Measurements from ENCODE around the gene SCNM1. TPM values are rescaled to one million over a fixed set of nuclear protein-coding genes. Genes with fewer than 3 reads are reported as not detected.
"Not testable (repeated sequence)": the region's sequence is repeated elsewhere in the genome, so short reads cannot be mapped to it uniquely, and the experiment has no call there.

SCNM1 gene
- total RNA-seq, 1 donor from 2014 or later, result 44.9 TPM

- no peak for DNase-seq (ENCODE audit: low read depth)
- H3K4me3 ChIP-seq (ENCODE audit: low read depth, low read length), result no peak overlapping the region
- no peak for TF ChIP-seq CTCF (conservative IDR thresholded peaks at IDR 0.05; ENCODE audit: low read depth, low read length)
These were observed 27.9 kb downstream of the SCNM1 start for GRCh38 chr1:151193856-151194255.

GRCh38 chr1:151194894-151195594 lies 29.1 kb downstream of the SCNM1 start:
- DNase-seq (ENCODE audit: low read depth), result peak; percentile 87
- H3K4me3 ChIP-seq (ENCODE audit: low read depth, low read length), result peak overlapping the region; percentile 50
- TF ChIP-seq CTCF (conservative IDR thresholded peaks at IDR 0.05; ENCODE audit: low read depth, low read length), result peak; percentile 7

GRCh38 chr1:151196292-151196800 lies 30.4 kb downstream of the SCNM1 start:
- peak overlapping the region; percentile 50 for H3K4me3 ChIP-seq (ENCODE audit: low read depth, low read length)
- DNase-seq (ENCODE audit: low read depth), result peak; percentile 70

GRCh38 chr1:151197863-151198253 lies 31.9 kb downstream of the SCNM1 start:
- peak overlapping the region; percentile 75 for H3K4me3 ChIP-seq (ENCODE audit: low read depth, low read length)
- DNase-seq (ENCODE audit: low read depth), result no peak
- TF ChIP-seq CTCF (conservative IDR thresholded peaks at IDR 0.05; ENCODE audit: low read depth, low read length), result no peak

More at GRCh38 chr1:151196292-151196800, 30.4 kb downstream of the SCNM1 start:
- TF ChIP-seq CTCF (conservative IDR thresholded peaks at IDR 0.05; ENCODE audit: low read depth, low read length), result peak; percentile 71

- peak; percentile 82 for DNase-seq (ENCODE audit: low read depth)
- TF ChIP-seq CTCF (conservative IDR thresholded peaks at IDR 0.05; ENCODE audit: low read depth, low read length), result no peak
- H3K4me3 ChIP-seq (ENCODE audit: low read depth, low read length), result peak within 1 kb of the TSS; percentile 75
These were observed 32.5 kb downstream of the SCNM1 start, which contains the start of gene PIP5K1A for GRCh38 chr1:151198254-151199127. Gene PIP5K1A (plus strand): TSS chr1:151198552. CDS start chr1:151198997, 445 bp downstream.

GRCh38 chr1:151199873-151200581 lies 34.1 kb downstream of the SCNM1 start:
- TF ChIP-seq CTCF (conservative IDR thresholded peaks at IDR 0.05; ENCODE audit: low read depth, low read length), result no peak
- peak overlapping the region; percentile 75 for H3K4me3 ChIP-seq (ENCODE audit: low read depth, low read length)
- peak; percentile 74 for DNase-seq (ENCODE audit: low read depth)

GRCh38 chr1:151205381-151205965 lies 39.5 kb downstream of the SCNM1 start:
- H3K4me3 ChIP-seq (ENCODE audit: low read depth, low read length); DNase-seq (ENCODE audit: low read depth): not testable (repeated sequence)
